Suppressor macrophage treated with lipopolysaccharide for 1 hour (primary cell): Measurements from ENCODE around the gene SYT15.
"Not testable (repeated sequence)": the region's sequence is repeated elsewhere in the genome, so short reads cannot be mapped to it uniquely, and the experiment has no call there.

Source experiments
- DNase-seq, 3 donors: peaks; one replicate each; pipeline ENCODE4 v3.0.0-alpha.2; 2020 to 2022

Gene SYT15

DNA sequence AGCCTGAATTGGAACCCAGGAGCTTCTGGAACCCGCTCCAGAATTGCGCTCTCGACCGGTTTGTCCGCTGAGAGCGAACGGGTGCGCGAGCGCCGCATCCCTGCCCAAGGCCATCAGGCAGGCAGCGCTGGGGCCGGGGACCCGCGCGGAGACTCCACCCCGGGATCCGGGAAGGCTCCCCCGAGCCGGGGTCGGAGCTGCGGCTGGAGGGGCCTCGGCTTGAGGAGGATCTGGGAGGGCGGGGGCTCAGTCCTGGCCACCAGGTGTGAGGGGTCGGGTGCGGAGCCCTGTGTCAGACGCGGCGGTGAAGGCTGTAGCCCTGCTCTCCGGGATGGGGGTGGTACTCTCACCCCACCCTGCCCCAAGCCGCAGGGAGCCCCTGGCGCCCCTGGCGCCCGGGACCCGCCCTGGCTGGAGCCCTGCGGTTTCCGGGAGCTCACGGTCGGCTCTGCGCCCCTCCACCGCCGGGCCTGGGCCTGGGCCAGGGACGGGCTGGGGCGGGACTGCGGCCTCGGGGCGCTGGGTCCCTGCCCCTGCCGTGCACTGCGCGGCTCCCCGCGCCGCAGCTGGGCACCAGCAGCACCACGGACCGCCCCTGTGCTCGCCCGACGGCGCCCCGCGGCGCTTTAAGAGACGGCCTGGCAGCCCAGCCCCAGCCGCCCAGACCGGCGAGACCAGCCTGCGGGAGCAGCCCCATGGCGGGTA lies at the start of gene SYT15:
SYT15 (plus strand) TSS at position 655 of the 705 bp plus-strand sequence; CDS start at position 696, 41 bp downstream.
- DNase-seq: peak in 1 of 3 donors; percentile 0

DNA sequence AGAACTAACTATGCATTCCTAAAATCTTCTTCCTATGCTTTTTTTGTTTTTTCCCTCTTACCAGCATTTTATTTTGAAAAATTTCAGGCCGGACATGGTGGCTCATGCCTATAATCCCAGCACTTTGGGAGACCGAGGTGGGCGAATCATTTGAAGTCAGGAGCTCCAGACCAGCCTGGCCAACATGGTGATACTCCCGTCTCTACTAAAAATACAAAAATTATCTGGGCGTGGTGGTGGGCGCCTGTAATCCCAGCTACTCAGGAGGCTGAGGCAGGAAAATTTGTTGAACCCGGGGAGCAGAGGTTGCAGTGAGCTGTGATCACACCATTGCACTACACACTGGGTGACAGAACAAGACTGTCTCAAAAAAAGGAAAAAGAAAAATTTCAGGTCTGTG lies 49.2 kb upstream of the SYT15 start:
- DNase-seq: not testable (repeated sequence)

DNA sequence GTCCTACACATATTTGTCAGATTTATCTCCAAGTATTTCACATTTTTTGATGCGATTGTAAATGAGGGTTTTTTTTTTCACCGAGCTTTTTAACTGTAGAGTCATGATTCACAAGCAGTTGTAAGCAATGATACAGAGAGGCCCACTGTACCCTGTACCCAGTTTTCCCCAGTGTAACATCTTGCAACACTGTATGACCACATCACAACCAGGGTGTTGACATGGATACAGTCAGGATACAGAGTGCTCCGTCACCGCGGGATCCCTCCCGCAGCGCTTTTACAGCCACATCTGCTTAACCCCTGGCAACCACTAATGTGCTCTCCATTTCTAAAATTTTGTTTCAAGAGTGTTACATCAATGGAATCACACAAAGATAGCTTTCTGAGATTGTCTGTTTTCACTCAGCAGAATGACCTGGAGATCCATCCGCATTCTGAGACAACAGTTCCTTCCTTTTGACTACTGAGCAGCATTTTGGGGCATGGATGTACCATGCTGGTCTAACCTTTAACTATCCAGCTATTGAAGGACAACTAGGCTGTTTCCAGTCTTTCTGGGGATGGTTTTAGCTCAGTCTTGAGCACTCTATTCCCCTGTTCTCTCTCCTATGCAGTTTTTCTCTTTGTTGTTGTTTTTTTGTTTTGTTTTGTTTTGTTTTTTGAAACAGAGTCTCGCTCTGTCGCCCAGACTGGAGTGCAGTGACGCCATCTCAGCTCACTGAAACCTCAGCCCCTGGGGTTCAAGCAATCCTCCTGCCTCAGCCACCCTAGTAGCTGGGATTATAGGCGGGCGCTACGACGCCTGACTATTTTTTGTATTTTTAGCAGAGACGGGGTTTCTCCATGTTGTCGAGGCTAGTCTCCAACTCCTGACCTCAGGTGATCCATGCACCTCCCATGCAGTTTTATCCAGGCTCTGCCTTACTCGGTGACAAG lies 48.4 kb upstream of the SYT15 start:
- no peak for DNase-seq

DNA sequence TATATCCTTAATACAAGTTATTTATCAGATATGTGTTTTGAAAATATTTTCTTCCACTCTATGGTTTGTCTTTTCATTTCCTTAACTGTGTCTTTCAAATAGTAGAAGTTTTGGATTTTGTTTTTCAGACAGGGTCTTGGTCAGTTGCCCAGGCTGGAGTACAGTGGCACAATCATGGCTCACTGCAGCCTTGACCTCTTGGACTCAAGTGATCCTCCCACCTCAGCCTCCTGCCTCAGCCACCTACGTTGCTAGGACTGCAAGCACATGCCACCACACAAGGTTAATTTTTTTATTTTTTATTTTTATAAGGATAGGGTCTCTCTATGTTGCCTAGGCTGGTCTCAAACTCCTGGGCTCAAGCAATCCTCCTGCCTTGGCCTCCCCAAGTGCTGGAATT lies 46.7 kb upstream of the SYT15 start:
- not testable (repeated sequence) for DNase-seq

DNA sequence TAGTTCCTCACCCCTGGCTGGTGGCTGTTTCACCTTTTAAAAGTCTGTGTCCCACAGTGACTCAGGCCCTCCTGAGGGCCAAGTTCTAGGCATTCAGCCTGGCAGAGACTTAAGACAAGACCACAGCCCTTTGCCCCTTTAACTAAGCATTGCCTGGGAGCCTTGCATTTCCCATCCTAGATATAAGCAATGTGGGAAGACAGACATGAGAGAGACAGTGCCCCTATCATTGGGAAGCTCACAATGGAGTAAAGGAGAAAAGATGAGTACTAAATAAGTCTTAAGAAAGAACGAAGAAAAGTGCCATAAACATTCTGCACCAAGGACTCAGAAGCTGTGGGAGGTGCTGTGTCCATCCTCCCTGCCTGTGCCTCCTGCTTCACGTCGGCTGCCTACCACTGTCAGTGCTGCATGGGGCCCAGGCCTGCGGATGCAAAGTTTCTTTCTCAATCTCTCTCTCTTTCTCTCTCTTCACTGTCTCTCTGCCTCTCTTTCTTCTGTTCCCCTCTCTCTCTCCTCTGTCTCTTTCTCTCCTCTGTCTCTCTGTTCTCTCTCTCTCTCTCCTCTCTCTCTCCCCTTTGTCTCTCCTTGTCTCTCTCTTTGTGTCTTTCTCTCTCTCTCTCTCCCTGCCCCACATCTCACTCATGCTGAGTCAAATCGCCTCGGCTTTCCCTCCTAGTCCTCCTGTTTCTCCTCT lies 44.0 kb upstream of the SYT15 start:
- no peak for DNase-seq

DNA sequence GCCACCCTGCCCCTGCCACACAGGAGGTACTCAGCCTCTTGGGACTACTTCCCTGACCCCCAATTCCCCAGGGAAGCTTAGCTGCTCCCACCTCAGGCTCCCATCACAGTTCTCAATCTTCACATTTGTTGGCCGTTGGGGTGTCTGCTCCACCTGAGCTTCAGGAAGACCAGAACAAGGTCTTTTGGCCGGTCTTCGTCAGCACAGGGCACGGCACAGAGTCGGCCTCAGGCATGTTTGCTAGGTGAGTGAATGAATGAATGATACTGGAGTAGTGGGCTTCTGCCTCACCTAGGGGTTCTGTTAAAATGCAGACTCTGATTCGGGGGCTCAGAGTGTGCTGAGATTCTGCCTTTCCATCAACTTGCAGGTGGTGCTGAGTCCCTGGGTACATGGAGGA lies 42.8 kb upstream of the SYT15 start:
- DNase-seq: no peak

DNA sequence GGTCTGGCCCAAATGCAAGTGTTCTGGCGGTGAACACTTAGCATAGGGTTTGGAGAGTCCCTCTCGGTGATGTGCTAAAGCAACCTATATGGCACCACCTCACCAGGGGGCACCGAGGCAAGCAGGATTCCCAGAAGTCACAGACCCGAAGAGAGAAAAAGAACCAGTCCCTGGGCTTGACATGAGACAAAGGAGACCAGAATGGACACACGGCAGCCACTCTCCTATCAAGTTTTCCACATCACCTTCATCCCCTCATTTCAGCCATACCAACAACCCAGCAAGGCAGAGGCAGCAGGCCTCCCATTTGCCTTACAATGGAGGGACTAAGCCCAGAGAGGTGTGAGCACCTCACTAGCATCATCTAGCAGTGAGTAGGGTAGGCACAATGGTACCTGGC lies 42.1 kb upstream of the SYT15 start:
- DNase-seq: no peak

DNA sequence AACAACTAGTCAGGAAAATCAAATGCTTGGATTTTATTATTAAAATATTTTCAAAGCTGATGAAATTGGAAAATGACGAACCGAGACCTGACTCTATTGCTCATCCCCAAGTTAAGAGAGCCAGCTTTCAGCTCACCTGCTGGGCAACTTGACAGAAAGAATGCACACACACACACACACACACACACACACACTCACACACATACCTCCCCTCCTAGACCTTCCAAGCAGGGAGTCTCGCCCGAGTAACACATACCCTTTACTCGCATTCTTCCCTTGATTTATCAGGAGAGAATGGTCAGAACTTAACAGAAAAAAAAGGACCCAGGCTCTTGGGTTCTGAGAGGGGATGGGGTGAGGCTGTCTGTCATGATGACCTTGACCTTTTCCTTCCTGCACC lies 41.6 kb upstream of the SYT15 start:
- no peak for DNase-seq

DNA sequence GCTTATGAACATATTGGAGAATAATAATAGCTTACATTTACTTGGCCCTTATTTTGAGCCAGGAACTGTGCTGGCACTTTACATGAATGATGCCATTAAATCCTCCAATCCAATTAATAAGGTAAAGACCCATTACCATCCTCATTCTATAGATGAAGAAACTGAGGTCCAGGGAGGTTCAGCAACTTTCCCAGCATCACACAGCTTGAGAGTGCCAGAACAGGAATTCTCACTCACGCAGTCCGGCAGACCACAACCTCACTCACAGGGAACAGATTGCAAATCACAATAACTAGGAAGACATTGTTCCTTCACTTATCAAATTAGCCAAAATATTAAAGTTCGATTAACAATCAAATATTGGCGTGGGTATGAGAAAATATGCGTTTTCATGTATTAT lies 40.8 kb upstream of the SYT15 start:
- no peak for DNase-seq

DNA sequence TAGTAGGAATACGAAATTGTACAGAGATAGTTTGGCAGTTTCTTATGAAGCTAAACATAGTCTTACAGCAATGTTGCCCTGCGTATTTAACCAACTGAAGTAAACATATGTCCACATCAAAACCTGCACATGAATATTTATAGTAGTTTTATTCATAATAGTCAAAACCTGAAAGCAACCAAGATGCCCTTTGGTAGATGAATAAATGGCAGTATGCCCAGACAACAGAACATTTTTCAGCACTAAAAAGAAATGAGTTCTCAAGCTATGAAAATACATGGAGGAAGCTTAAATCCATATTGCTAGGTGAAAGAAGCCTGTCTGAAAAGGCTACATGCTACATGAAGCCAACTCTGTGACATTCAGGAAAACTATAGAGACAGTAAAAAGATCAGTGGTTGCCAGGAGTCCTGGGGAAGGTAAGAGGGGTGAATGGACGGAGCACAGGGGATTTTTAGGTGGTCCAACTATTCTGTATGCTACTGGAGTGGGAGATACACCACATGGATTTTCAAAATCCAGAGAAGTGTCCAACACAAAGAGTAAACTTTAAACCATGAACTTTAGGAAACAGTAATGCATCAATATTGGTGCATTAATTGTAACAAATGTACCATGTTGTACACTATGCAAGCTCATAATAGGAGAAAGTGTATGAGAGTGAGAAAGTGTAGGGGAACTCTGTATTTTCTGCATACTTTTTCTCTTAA lies 40.1 kb upstream of the SYT15 start:
- no peak for DNase-seq

DNA sequence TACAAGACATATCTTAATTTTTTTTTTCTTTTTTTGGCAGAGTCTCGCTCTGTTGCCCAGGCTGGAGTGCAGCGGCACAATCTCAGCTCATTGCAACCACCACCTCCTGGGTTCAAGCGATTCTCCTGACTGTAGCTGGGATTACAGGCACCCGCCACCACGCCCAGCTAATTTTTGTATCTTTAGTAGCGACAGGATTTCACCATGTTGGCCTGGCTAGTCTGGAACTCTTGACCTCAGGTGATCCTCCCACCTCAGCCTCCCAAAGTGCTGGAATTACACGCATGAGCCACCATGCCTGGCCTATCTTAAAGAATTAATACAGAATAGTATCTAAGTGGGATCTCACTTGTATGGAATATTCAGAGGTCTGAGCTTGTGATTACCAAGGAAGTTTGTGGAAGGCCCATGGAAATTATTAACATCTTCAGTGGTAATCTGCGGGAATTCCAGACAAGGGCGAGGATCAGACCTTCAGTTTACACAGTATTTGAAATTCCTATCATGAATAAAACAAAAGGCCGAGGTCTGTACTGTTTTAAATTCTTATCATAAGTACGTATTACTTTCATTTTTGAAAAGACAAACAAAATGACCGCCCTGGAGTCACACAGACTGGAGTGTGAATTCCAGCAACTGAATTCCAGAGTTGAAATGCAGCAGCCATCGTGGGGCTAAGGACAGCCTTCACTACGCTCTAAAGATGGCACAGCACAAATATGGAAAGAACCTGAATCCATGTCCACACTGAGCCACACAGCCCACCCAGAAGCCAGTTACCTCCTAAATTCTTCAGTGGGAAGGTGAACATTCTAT lies 39.1 kb upstream of the SYT15 start:
- DNase-seq: no peak

DNA sequence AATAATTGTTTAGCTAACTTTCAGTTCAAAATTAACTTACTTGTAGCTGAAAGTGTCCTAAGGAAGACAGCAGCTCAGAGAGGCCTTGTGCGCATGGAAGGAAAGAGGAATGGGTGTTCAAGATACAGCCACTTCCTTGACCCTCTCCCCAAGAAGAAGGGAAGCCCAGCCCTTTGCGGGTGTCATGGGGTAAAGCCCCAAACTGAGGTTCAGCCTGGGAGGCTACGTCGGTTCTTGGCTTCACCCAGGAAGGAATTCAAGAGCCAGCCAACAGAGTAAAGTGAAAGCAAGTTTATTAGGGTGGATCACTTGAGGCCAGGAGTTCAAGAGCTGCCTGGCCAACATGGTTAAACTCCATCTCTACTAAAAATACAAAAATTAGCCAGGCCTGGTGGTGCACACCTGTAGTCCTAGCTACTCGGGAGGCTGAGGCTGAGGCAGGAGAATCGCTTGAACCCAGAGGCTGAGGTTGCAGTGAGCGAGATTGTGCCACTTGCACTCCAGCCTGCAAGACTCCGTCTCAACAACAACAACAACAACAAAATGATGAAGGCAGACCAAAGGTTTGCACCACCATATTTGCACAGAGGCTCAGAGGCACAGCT lies 38.4 kb upstream of the SYT15 start:
- no peak for DNase-seq

DNA sequence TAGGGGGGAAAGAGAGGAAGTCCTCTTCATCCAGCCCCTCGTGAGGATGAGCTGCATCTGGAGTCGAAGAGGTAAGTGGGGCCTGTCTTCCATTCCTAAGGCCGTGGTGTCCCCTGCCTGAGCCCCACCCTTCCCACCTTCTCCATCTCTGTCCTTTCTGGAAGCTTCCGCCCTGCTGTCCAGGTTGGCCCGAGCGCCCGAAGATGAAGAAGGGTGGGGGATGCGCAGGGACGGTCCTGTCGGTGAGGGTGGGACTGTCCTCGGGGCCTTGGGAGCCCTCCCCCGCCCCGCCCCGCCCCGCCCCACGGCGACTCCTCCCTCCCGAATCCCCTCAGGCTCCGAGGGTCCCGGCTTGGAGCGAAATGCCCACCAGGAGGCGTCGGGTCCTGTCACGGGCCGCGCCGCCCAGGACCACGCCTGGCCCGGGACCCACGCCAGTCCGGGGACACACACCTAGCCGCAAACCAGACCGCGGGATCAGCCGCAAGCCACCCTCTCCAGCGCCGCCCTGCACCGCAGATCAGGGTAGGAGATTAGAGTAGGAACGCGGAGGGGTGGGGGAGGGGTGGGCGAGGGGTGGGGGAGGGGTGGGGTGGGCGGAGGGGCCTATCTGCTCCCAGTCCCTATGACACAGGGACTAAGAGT lies 37.8 kb upstream of the SYT15 start:
- no peak for DNase-seq

DNA sequence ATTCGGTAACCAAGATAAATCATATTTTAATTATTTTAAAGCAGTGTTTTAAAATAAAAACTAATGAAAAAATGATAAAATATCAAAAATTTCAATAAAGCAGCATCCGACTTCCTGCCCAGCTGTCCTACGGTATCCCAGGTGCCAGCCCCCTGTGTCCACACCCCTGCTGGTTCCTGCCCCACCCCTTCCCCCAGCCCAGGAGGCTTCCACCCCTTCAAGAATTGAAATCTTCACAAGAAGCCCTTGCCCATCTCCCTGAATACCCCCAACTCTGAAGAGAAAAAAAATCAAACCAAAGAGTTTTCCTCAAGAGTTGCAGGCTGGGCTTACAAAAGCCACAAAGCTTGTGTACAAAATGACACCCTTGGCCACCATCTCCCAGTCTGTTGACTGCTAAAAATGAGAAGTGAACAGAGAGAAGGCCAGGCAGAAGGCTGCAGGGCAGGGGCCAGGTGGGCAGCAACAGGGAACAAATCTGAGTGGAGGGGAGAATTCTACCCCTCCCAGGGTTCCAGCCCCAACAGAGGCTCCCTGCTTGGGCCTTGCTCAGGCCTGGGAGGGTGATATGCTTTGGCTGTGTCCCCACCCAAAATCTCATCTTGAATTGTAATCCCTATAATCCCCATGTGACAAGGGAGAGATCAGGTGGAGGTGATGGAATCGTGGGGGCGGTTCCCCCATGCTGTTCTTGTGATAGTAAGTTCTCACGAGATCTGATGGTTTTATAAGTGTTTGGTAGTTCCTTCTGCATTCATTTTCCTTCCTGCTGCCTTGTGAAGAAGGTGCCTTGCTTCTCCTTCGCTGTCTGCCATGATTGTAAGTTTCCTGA lies 37.0 kb upstream of the SYT15 start:
- no peak for DNase-seq

DNA sequence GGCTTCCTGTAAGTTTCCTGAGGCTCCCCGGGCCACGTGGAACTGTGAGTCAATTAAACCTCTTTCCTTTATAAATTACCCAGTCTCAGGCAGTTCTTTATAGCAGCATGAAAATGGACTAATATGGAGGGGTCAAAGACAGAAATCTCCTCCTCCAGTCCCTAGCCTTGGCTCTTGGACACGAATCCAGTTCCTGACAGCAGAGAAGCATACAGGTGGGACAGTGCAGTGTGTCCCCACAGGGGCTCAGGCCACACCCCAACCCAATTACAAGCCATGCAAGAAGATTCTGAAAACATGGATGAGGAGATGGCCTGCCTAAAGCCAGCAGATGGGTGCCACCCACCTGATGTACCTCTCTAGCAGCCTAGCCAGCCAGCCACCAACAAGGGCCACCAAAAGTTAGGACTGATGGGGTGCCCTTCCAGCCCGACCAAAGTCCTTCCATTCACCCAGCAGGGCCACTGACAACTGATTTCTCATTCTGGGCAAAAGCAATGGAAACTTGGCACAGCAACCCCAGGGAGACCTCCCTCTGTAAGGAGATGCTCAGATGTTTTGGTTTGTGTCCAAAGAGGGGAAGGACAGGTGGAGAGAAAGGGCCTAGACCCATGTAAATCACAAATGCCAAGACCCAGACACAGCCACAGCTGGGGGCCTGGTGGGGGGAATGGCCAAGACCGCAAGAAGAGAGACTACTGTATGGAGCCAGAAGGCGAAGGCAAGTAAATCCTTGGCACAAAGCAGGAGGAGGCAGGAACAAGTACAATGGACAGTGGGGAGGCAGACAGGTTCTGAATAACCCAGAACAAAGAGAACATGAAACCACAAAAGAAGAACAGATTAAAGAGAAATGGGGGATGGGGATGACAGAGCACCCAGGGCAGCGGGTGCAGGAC lies 36.1 kb upstream of the SYT15 start:
- no peak for DNase-seq

DNA sequence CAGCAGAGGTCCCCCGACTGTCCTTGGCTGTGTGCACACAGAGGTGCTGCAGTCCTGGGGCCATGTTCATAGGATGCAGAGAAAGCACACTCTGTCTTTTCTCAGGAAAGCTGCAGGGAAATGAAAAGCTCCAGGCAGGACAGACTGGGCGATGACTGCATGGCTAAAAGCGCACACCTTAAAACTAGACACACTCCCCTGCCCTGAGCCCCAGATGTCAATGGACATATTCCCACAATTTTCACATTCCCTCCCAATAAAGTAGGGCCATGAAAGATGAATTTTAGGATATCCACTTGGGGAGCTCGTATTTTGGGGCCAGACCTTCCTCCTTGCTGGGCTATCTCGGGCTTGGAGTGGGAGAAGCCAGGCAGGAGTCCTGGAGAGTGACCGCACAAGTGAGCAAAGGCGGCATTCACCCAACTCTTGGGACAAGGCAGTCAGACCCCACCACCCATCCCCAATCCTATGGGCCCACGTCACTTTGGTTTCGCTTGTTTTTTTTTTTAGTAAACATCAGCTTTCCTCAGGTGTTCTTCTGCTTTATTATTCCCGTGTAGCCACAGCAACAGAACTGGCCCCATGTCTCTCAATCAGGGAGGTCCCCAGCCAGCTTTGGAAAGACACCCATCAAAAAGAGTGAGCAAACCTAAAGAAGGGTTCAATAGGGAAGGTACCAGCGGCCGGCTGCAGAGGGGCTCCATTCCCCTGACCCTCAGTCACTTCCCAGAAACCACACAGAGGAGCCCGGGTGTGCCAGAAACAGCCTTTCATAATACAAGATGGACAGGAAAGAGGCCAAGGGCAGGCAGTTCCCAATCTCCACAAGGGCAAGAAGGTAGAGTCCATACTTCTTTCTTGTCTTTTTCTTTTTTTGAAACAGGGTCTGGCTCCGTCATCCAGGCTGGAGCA lies 35.2 kb upstream of the SYT15 start:
- DNase-seq: no peak

DNA sequence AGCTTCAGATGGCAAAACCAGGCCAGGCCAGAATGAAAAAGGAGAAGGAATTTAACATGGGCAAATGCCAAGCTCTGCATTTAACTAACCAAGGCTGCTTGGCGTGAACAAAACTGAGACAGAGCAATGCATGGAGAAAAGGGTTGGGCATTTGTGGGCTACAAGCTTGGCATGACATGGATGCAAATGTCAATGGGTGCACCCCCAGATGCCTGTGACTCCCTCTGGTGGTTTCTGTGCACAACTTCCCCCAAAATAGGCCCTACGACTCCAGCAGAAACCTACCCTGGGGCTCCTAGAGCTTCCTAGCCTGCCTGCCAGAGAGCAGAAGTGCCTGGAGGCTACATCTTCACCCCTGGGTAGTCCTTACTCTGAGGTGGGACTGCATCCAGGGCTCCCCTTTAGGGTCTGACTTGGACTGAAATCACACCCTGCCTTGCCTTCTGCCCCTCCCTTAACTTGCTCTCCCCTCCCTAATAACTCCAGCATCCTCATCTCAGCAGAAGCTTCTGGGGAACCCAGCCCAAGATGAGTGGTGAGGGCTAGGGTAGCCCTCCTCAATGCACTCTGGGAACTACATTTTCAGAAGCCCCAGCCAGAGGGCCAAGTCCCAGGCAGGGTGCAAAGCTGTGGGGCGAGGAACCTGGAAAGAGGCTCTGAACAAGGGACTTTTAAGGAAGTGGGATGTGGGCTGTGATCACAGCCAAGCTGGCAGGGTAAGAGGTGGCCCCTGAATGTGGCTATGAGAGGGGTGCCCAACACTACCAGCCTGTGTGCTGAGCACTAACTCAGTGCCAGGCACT lies 33.7 kb upstream of the SYT15 start:
- DNase-seq: peak; percentile 37 to 46 (median 39)
